ENCODE measurements around the gene WDR54. TPM values are rescaled to one million over a fixed set of nuclear protein-coding genes. Genes with fewer than 3 reads are reported as not detected.

WDR54 gene
- total and polyA plus RNA-seq, 2 donors (not counting 3 experiments of a cell fraction or from before 2014, with no cell fraction given) = 21.7 to 46.3 TPM

GRCh38 chr2:74436111-74436805 is 14.7 kb downstream of the WDR54 start:
- H3K4me1 ChIP-seq (ENCODE audit: control insufficient read depth, extremely low read depth, insufficient read depth, low read length) = peaks cover 18% of the 10 kb centered on the region
- DNase-seq (ENCODE audit: low read depth, low spot score) (no peak), FAIRE-seq (no peak)
- no peak overlapping the region for H2AFZ ChIP-seq (ENCODE audit: low read depth, low read length)
- H3K9me3 ChIP-seq (replicated peaks; ENCODE audit: control insufficient read depth, insufficient read depth, low read length) = no peaks in the 10 kb centered on the region
- H4K20me1 ChIP-seq (replicated peaks; ENCODE audit: control insufficient read depth, extremely low read depth, insufficient read depth, low read length) = no peaks in the 10 kb centered on the region
- H3K9me1 ChIP-seq (replicated peaks; ENCODE audit: control insufficient read depth, extremely low read depth, insufficient read depth, low read length) = no peaks in the 10 kb centered on the region
- no peaks in the 10 kb centered on the region for H3K79me2 ChIP-seq (ENCODE audit: control insufficient read depth, insufficient read depth, low read length)
- POLR2A ChIA-PET = no interaction called here
- no peak overlapping the region for H3K4me2 ChIP-seq (ENCODE audit: insufficient read depth, low read length)
- no TSS peak for BruUV-seq (replicated peaks)
- peaks cover 0 to 2% of the 10 kb centered on the region in 2 experiments for H3K36me3 ChIP-seq (ENCODE audit: control insufficient read depth in 2 of 2, extremely low read depth in 1 of 2, insufficient read depth in 2 of 2, low read length in 2 of 2)
- no peak overlapping the region for H3K27ac ChIP-seq (ENCODE audit: insufficient read depth, low read depth, low read length)
- intact Hi-C loops (cut with micrococcal nuclease) = no loop called here
- H3K9ac ChIP-seq (replicated peaks; ENCODE audit: extremely low read depth, insufficient read depth, low read length) = no peak overlapping the region
- no peak overlapping the region for H3K4me3 ChIP-seq (replicated peaks in 1 of 3; ENCODE audit: insufficient read depth in 1 of 3, low read depth in 1 of 3, low read length in 3 of 3)
- dilution Hi-C loops (cut with MboI; ENCODE audit: extremely low pct_ligation_motif_present, low sequenced_read_pairs) = no loop called here
- CTCF ChIA-PET = no interaction called here
- H3K27me3 ChIP-seq (ENCODE audit: control insufficient read depth in 2 of 2, insufficient read depth in 2 of 2, low read length in 2 of 2) = peaks cover 0 to 6% of the 10 kb centered on the region in 2 experiments
- no peak for TF ChIP-seq MAX (IDR thresholded peaks at IDR 0.05; ENCODE audit: insufficient read depth, insufficient read length)
- no peak for TF ChIP-seq GATA2 (IDR thresholded peaks at IDR 0.05; ENCODE audit: insufficient read depth, insufficient read length, low read depth, low read length)
- no peak for TF ChIP-seq CTCF (IDR thresholded peaks at IDR 0.05; ENCODE audit: extremely low read depth in 1 of 2, insufficient read depth in 1 of 2, low read depth in 1 of 2, low read length in 2 of 2)
- no peak for TF ChIP-seq EZH2 (IDR thresholded peaks at IDR 0.05; ENCODE audit: borderline replicate concordance, low read depth, low read length, severe bottlenecking)
- TF ChIP-seq MYC (IDR thresholded peaks at IDR 0.05; ENCODE audit: low read depth, low read length) = no peak
- TF ChIP-seq FOS (IDR thresholded peaks at IDR 0.05; ENCODE audit: borderline replicate concordance, insufficient read depth, low read length) = no peak
- no peak for TF ChIP-seq POLR2AphosphoS5 (IDR thresholded peaks at IDR 0.05; ENCODE audit: insufficient read depth, low read depth, low read length)
- TF ChIP-seq JUN (IDR thresholded peaks at IDR 0.05; ENCODE audit: borderline replicate concordance, insufficient read depth, insufficient read length, low read depth) = no peak
